ENCODE results near the gene MCOLN1. TPM values are rescaled to one million over a fixed set of nuclear protein-coding genes. Genes with fewer than 3 reads are reported as not detected.

Gene MCOLN1
- total and polyA plus RNA-seq, 9 of the 15 experiments (the other 6 are each of a cell fraction or from before 2014, with no cell fraction given): 0.25 to 15.4 (median 7.1) TPM

GRCh38 chr19:7505682-7506384 lies 16.6 kb upstream of the MCOLN1 start (continued):
- TF ChIP-seq, protein P1, sequence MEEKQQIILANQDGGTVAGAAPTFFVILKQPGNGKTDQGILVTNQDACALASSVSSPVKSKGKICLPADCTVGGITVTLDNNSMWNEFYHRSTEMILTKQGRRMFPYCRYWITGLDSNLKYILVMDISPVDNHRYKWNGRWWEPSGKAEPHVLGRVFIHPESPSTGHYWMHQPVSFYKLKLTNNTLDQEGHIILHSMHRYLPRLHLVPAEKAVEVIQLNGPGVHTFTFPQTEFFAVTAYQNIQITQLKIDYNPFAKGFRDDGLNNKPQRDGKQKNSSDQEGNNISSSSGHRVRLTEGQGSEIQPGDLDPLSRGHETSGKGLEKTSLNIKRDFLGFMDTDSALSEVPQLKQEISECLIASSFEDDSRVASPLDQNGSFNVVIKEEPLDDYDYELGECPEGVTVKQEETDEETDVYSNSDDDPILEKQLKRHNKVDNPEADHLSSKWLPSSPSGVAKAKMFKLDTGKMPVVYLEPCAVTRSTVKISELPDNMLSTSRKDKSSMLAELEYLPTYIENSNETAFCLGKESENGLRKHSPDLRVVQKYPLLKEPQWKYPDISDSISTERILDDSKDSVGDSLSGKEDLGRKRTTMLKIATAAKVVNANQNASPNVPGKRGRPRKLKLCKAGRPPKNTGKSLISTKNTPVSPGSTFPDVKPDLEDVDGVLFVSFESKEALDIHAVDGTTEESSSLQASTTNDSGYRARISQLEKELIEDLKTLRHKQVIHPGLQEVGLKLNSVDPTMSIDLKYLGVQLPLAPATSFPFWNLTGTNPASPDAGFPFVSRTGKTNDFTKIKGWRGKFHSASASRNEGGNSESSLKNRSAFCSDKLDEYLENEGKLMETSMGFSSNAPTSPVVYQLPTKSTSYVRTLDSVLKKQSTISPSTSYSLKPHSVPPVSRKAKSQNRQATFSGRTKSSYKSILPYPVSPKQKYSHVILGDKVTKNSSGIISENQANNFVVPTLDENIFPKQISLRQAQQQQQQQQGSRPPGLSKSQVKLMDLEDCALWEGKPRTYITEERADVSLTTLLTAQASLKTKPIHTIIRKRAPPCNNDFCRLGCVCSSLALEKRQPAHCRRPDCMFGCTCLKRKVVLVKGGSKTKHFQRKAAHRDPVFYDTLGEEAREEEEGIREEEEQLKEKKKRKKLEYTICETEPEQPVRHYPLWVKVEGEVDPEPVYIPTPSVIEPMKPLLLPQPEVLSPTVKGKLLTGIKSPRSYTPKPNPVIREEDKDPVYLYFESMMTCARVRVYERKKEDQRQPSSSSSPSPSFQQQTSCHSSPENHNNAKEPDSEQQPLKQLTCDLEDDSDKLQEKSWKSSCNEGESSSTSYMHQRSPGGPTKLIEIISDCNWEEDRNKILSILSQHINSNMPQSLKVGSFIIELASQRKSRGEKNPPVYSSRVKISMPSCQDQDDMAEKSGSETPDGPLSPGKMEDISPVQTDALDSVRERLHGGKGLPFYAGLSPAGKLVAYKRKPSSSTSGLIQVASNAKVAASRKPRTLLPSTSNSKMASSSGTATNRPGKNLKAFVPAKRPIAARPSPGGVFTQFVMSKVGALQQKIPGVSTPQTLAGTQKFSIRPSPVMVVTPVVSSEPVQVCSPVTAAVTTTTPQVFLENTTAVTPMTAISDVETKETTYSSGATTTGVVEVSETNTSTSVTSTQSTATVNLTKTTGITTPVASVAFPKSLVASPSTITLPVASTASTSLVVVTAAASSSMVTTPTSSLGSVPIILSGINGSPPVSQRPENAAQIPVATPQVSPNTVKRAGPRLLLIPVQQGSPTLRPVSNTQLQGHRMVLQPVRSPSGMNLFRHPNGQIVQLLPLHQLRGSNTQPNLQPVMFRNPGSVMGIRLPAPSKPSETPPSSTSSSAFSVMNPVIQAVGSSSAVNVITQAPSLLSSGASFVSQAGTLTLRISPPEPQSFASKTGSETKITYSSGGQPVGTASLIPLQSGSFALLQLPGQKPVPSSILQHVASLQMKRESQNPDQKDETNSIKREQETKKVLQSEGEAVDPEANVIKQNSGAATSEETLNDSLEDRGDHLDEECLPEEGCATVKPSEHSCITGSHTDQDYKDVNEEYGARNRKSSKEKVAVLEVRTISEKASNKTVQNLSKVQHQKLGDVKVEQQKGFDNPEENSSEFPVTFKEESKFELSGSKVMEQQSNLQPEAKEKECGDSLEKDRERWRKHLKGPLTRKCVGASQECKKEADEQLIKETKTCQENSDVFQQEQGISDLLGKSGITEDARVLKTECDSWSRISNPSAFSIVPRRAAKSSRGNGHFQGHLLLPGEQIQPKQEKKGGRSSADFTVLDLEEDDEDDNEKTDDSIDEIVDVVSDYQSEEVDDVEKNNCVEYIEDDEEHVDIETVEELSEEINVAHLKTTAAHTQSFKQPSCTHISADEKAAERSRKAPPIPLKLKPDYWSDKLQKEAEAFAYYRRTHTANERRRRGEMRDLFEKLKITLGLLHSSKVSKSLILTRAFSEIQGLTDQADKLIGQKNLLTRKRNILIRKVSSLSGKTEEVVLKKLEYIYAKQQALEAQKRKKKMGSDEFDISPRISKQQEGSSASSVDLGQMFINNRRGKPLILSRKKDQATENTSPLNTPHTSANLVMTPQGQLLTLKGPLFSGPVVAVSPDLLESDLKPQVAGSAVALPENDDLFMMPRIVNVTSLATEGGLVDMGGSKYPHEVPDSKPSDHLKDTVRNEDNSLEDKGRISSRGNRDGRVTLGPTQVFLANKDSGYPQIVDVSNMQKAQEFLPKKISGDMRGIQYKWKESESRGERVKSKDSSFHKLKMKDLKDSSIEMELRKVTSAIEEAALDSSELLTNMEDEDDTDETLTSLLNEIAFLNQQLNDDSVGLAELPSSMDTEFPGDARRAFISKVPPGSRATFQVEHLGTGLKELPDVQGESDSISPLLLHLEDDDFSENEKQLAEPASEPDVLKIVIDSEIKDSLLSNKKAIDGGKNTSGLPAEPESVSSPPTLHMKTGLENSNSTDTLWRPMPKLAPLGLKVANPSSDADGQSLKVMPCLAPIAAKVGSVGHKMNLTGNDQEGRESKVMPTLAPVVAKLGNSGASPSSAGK (IDR thresholded peaks at IDR 0.05): peak; percentile 89
- peak; percentile 18 for TF ChIP-seq CCNT2 (IDR thresholded peaks at IDR 0.05; ENCODE audit: borderline replicate concordance, extremely low read depth, insufficient read length, low read depth, low read length)
- no peak; the same call in none of the 2 replicates for TF ChIP-seq ZNF395 (CRISPR knock-in tag; IDR thresholded peaks at IDR 0.05)
- TF ChIP-seq CC2D1A (IDR thresholded peaks at IDR 0.05): no peak
- TF ChIP-seq CREB1 (IDR thresholded peaks at IDR 0.05): 0 out of 2 replicates have a peak, but pooled peaks have one; percentile 19
- no peak for TF ChIP-seq CREB1 (CRISPR knock-in tag; IDR thresholded peaks at IDR 0.05)
- no peak for TF ChIP-seq ZNF347 (CRISPR knock-in tag; IDR thresholded peaks at IDR 0.05; ENCODE audit: low read depth)
- no peak for TF ChIP-seq PYGO2 (tag; IDR thresholded peaks at IDR 0.05)
- TF ChIP-seq ZC3H4 (CRISPR knock-in tag; IDR thresholded peaks at IDR 0.05; ENCODE audit: borderline replicate concordance): no peak
- TF ChIP-seq, protein P2, sequence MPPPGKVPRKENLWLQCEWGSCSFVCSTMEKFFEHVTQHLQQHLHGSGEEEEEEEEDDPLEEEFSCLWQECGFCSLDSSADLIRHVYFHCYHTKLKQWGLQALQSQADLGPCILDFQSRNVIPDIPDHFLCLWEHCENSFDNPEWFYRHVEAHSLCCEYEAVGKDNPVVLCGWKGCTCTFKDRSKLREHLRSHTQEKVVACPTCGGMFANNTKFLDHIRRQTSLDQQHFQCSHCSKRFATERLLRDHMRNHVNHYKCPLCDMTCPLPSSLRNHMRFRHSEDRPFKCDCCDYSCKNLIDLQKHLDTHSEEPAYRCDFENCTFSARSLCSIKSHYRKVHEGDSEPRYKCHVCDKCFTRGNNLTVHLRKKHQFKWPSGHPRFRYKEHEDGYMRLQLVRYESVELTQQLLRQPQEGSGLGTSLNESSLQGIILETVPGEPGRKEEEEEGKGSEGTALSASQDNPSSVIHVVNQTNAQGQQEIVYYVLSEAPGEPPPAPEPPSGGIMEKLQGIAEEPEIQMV (tag; conservative IDR thresholded peaks at IDR 0.05; ENCODE audit: low read depth): no peak
- peak; percentile 54 for TF ChIP-seq ZFP36 (IDR thresholded peaks at IDR 0.05; ENCODE audit: low read depth, low read length, partially characterized antibody)

Measured in K562 (cell line).